NT2/D1 (cell line): ENCODE measurements around the gene PSME2.

ENCODE experiments used
- YY1 ChIP-seq: IDR thresholded peaks from 2 replicates; pipeline ENCODE4 v1.6.1; 2011; ENCODE audit not compliant: insufficient read length, insufficient read depth
- ZNF274 ChIP-seq: IDR thresholded peaks from 2 replicates; pipeline ENCODE4 v1.6.1; 2011; ENCODE audit warnings: mild to moderate bottlenecking, low read depth, low read length

GRCh38 chr14:24190416-24190815 is 44.0 kb upstream of the PSME2 start:
- TF ChIP-seq ZNF274, result no peak
- no peak for TF ChIP-seq YY1
